Measurements from ENCODE around the gene SGIP1. TPM values are rescaled to one million over a fixed set of nuclear protein-coding genes. Genes with fewer than 3 reads are reported as not detected.

The SGIP1 gene
- total and polyA plus RNA-seq, 2 of the 8 experiments (the other 6 are each of a cell fraction or from before 2014, with no cell fraction given): 1.4 to 2.1 TPM

GRCh38 chr1:66761221-66761620 lies 227.3 kb downstream of the SGIP1 start (continued):
- no peak for TF ChIP-seq YY1 (IDR thresholded peaks at IDR 0.05; ENCODE audit: low read depth, low read length)
